Ovary (tissue), 3 donors: ENCODE results near the gene HSD11B1L.

Source experiments
- CTCF ChIP-seq, 3 donors: fragments of 450-650 bp in 2 of 3; fragments of 200-600 bp in 1 of 3; IDR thresholded peaks; one replicate each; pipeline versions ENCODE4 v1.5.1 to v1.8.0; 2016 to 2022; ENCODE audit warnings: antibody characterized with exemption in 3 of 3, mild to moderate bottlenecking in 1 of 3
- EP300 ChIP-seq: sonication (generic); formaldehyde crosslinking; IDR thresholded peaks from one replicate; pipeline ENCODE4 v1.6.1; 2017; ENCODE audit warnings: antibody characterized with exemption
- POLR2A ChIP-seq: fragments of 450-650 bp; IDR thresholded peaks from one replicate; pipeline ENCODE4 v1.6.1; 2017; ENCODE audit warnings: antibody characterized with exemption, mild to moderate bottlenecking, moderate library complexity
- donor health status: DM: no; HTN: no; CAD: no.

GRCh38 chr19:5719274-5719960 lies 38.6 kb downstream of the HSD11B1L start:
- TF ChIP-seq POLR2A (no peak), CTCF (IDR thresholded peaks at IDR 0.05) (peak in 1 of 3 donors; percentile 10), EP300 (no peak)
